NB4 (cell line): ENCODE results near the gene MRGPRX3.

Experiments
- DNase-seq: peaks from one replicate; pipeline ENCODE4 v3.0.0; 2010; ENCODE audit warnings: low read depth
- H3K4me3 ChIP-seq: one replicate; pipeline ENCODE4 v1.5.1; 2011; ENCODE audit warnings: mild to moderate bottlenecking, low read depth, low read length, moderate library complexity
- MAX ChIP-seq: IDR thresholded peaks from 2 replicates; pipeline ENCODE4 v1.6.1; 2011; ENCODE audit warnings: low read depth, low read length
- MYC ChIP-seq: IDR thresholded peaks from 2 replicates; pipeline ENCODE4 v1.6.1; 2011; ENCODE audit warnings: low read depth, low read length
- POLR2A ChIP-seq: IDR thresholded peaks from 2 replicates; pipeline ENCODE4 v1.6.1; 2011; ENCODE audit warnings: mild to moderate bottlenecking; ENCODE audit not compliant: insufficient read length; ENCODE audit errors: extremely low read depth
- TF ChIP-seq, protein P1 (sequence below): IDR thresholded peaks from one replicate; pipeline ENCODE4 v1.5.1; 2012; ENCODE audit warnings: low read depth, low read length

MRGPRX3 gene

GRCh38 chr11:18100926-18101656, 31.3 kb upstream of the MRGPRX3 start:
- DNase-seq, result peak; percentile 21
- H3K4me3 ChIP-seq, result no peak overlapping the region
- no peak for TF ChIP-seq POLR2A
- no peak for TF ChIP-seq MYC
- TF ChIP-seq, protein P1, sequence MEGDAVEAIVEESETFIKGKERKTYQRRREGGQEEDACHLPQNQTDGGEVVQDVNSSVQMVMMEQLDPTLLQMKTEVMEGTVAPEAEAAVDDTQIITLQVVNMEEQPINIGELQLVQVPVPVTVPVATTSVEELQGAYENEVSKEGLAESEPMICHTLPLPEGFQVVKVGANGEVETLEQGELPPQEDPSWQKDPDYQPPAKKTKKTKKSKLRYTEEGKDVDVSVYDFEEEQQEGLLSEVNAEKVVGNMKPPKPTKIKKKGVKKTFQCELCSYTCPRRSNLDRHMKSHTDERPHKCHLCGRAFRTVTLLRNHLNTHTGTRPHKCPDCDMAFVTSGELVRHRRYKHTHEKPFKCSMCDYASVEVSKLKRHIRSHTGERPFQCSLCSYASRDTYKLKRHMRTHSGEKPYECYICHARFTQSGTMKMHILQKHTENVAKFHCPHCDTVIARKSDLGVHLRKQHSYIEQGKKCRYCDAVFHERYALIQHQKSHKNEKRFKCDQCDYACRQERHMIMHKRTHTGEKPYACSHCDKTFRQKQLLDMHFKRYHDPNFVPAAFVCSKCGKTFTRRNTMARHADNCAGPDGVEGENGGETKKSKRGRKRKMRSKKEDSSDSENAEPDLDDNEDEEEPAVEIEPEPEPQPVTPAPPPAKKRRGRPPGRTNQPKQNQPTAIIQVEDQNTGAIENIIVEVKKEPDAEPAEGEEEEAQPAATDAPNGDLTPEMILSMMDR, result no peak
- TF ChIP-seq MAX, result no peak

DNA sequence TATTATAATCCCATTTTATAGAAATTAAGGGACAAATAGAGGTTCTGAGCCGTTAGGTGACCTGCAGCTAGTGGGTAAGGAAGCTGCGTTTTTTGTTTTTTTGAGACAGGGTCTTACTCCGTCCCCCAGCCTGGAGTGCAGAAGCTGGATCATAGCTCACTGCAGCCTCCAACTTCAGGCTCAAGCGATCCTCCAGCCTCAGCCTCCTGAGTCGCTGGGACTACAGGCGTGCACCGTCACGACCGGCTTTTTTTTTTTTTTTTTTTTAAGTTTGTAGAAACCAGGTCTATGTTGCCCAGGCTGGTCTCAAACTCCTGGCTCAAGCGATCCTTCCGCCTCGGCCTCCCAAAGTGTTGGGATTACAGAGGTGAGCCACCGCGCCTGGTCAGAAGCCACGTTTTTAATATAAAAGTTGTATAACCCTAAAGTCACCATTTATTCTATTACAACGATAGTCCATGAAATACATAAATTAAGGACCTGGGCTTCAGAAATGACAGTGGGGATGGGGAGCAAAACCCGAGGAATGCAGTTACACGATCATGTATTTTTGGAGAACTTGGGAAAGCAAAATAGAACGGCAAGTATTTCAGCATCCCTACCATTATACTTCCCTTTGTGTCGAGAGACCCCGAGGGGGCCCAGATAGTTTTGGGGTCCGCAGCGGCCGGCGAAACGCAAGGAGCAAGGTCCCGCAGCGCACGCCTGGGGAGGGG, 27.1 kb upstream of the MRGPRX3 start:
- no peak for DNase-seq

GRCh38 chr11:18105802-18106574, 26.4 kb upstream of the MRGPRX3 start, which contains the start of gene SAAL1:
SAAL1 (minus strand) TSS chr11:18106082; CDS start chr11:18106041, 41 bp downstream.
- peak; percentile 2; the same call in 1 of the 2 replicates for TF ChIP-seq MAX
- peak; percentile 81 for TF ChIP-seq POLR2A
- TF ChIP-seq, protein P1, result peak; percentile 87
- no peak; the same call in 1 of the 2 replicates for TF ChIP-seq MYC
- peak within 1 kb of the TSS; percentile 98 for H3K4me3 ChIP-seq
- peak; percentile 90 for DNase-seq

More for the DNA sequence above, 27.1 kb upstream of the MRGPRX3 start:
- H3K4me3 ChIP-seq, result peak overlapping the region; percentile 98
- TF ChIP-seq POLR2A, result no peak
- TF ChIP-seq, protein P1, result no peak
- TF ChIP-seq MYC, result no peak
- no peak for TF ChIP-seq MAX

- DNase-seq, result no peak
- no peak for TF ChIP-seq MYC
- TF ChIP-seq POLR2A, result no peak
- TF ChIP-seq, protein P1, result no peak
- no peak for TF ChIP-seq MAX
- H3K4me3 ChIP-seq, result no peak overlapping the region
These were observed 25.7 kb upstream of the MRGPRX3 start for GRCh38 chr11:18106688-18107087.

GRCh38 chr11:18108254-18108653, 24.1 kb upstream of the MRGPRX3 start:
- no peak overlapping the region for H3K4me3 ChIP-seq
- no peak for TF ChIP-seq MAX
- TF ChIP-seq POLR2A, result no peak
- TF ChIP-seq MYC, result no peak
- TF ChIP-seq, protein P1, result no peak
- no peak for DNase-seq
